Suprapubic skin (tissue), 4 donors: ENCODE results near the gene KCNJ16.

Experiments
- CTCF ChIP-seq, 2 donors: fragments of 200-600 bp in 1 of 2; fragments of 450-650 bp in 1 of 2; sonication (generic) in 1 of 2; IDR thresholded peaks; one replicate each; pipeline ENCODE4 v1.5.1; 2016 to 2019; ENCODE audit warnings: antibody characterized with exemption in 2 of 2, mild to moderate bottlenecking in 1 of 2, moderate library complexity in 1 of 2
- EP300 ChIP-seq: sonication (generic); formaldehyde crosslinking; IDR thresholded peaks from one replicate; pipeline ENCODE4 v1.6.1; 2017; ENCODE audit warnings: antibody characterized with exemption
- POLR2AphosphoS5 ChIP-seq, 3 donors: sonication (generic); formaldehyde crosslinking; IDR thresholded peaks; one replicate each; pipeline ENCODE4 v1.6.1; 2017; ENCODE audit warnings: antibody characterized with exemption in 3 of 3

GRCh38 chr17:70098030-70098429 is 23.0 kb downstream of the KCNJ16 start:
- TF ChIP-seq EP300: no peak
- no peak for TF ChIP-seq CTCF (IDR thresholded peaks at IDR 0.05)
- no peak for TF ChIP-seq POLR2AphosphoS5 (IDR thresholded peaks at IDR 0.05)
